Activated effector memory CD4-positive, alpha-beta T cell treated with anti-CD3 and anti-CD28 coated beads, Interleukin-2, amount 50 U/mL, for 16 hours (primary cell): ENCODE data around the gene NSUN2.
"Not testable (repeated sequence)": the region's sequence is repeated elsewhere in the genome, so short reads cannot be mapped to it uniquely, and the experiment has no call there.

Source experiments
- DNase-seq: peaks from one replicate; pipeline ENCODE4 v3.0.0-alpha.2; 2020

Gene NSUN2

GRCh38 chr5:6581559-6582426 is 51.1 kb downstream of the NSUN2 start:
- DNase-seq: no peak

- DNase-seq: no peak
Observed at GRCh38 chr5:6581090-6581489, 51.8 kb downstream of the NSUN2 start.

GRCh38 chr5:6579535-6579934 is 53.3 kb downstream of the NSUN2 start:
- no peak for DNase-seq

- DNase-seq: no peak
Observed at GRCh38 chr5:6578676-6579343, 54.0 kb downstream of the NSUN2 start.

- no peak for DNase-seq
Observed at GRCh38 chr5:6576861-6577501, 55.9 kb downstream of the NSUN2 start.

GRCh38 chr5:6574537-6575245 is 58.2 kb downstream of the NSUN2 start:
- DNase-seq: no peak

GRCh38 chr5:6574111-6574510 is 58.7 kb downstream of the NSUN2 start:
- DNase-seq: no peak

- no peak for DNase-seq
Observed at GRCh38 chr5:6573651-6574101, 59.2 kb downstream of the NSUN2 start.

- no peak for DNase-seq
Observed at GRCh38 chr5:6572825-6573380, 59.9 kb downstream of the NSUN2 start.

GRCh38 chr5:6572086-6572824 is 60.6 kb downstream of the NSUN2 start:
- DNase-seq: peak; percentile 19

- DNase-seq: not testable (repeated sequence)
Observed at GRCh38 chr5:6571607-6572006, 61.2 kb downstream of the NSUN2 start.

GRCh38 chr5:6570530-6570929 is 62.3 kb downstream of the NSUN2 start:
- DNase-seq: peak; percentile 25

GRCh38 chr5:6568889-6569288 is 64.0 kb downstream of the NSUN2 start:
- no peak for DNase-seq

GRCh38 chr5:6568383-6568782 is 64.5 kb downstream of the NSUN2 start:
- peak; percentile 25 for DNase-seq

- DNase-seq: peak; percentile 13
Observed at GRCh38 chr5:6567835-6568234, 65.0 kb downstream of the NSUN2 start.

GRCh38 chr5:6567068-6567467 is 65.8 kb downstream of the NSUN2 start:
- DNase-seq: peak; percentile 12

- no peak for DNase-seq
Observed at GRCh38 chr5:6565492-6565891, 67.4 kb downstream of the NSUN2 start.

GRCh38 chr5:6557807-6558575 is 74.9 kb downstream of the NSUN2 start:
- DNase-seq: no peak

GRCh38 chr5:6556802-6557102 is 76.1 kb downstream of the NSUN2 start:
- DNase-seq: no peak

- DNase-seq: no peak
Observed at GRCh38 chr5:6556089-6556801, 76.6 kb downstream of the NSUN2 start.

- no peak for DNase-seq
Observed at GRCh38 chr5:6554812-6555211, 78.0 kb downstream of the NSUN2 start.
